ENCODE data around the gene SUGCT. TPM values are rescaled to one million over a fixed set of nuclear protein-coding genes. Genes with fewer than 3 reads are reported as not detected.

Gene SUGCT
- total RNA-seq, 1 donor: 9.9 TPM

DNA sequence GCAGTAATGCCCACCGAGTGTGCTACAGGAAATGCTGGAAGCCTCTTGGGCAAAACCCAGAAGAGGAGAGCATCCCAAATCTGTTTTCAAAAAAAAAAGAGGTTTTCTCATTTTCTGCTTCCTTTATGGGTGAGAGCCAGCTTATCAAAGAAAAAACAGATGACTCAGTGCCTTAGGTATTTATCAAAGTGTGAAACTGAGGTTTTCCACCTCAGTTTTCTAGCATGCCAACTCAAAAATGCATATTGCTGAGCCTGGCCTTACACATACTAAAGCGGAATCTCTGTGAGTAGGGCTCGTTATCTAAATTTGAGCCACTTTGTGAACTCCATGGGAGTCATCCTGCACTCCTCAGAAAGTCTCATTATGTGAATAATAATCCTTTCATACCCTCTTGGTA is 705.1 kb downstream of the SUGCT start:
- no peak for DNase-seq (ENCODE audit: low read depth)
- no peak overlapping the region for H3K4me3 ChIP-seq (ENCODE audit: low read depth, low read length)
- TF ChIP-seq, protein P1, sequence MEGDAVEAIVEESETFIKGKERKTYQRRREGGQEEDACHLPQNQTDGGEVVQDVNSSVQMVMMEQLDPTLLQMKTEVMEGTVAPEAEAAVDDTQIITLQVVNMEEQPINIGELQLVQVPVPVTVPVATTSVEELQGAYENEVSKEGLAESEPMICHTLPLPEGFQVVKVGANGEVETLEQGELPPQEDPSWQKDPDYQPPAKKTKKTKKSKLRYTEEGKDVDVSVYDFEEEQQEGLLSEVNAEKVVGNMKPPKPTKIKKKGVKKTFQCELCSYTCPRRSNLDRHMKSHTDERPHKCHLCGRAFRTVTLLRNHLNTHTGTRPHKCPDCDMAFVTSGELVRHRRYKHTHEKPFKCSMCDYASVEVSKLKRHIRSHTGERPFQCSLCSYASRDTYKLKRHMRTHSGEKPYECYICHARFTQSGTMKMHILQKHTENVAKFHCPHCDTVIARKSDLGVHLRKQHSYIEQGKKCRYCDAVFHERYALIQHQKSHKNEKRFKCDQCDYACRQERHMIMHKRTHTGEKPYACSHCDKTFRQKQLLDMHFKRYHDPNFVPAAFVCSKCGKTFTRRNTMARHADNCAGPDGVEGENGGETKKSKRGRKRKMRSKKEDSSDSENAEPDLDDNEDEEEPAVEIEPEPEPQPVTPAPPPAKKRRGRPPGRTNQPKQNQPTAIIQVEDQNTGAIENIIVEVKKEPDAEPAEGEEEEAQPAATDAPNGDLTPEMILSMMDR (IDR thresholded peaks at IDR 0.05; ENCODE audit: insufficient read depth, low read depth, low read length): no peak

DNA sequence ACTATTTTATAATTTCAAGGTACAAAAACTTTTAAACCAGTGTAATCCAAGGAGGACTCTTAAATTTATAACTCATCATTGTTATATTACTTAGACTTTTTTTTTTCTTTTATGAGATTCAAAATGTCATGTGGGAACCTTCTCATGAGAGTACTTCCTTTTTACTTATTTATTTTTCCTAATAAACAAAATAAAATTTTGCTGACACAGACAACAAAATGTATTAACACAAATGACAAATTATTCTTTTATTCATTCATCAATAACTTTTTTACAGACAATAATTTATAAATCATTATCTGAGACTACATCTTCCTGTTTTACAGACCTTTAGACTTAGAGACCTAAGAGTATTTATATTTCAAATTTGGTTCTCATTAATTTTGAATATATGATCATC is 706.2 kb downstream of the SUGCT start:
- TF ChIP-seq, protein P1 (IDR thresholded peaks at IDR 0.05; ENCODE audit: insufficient read depth, low read depth, low read length): no peak
- no peak for DNase-seq (ENCODE audit: low read depth)
- H3K4me3 ChIP-seq (ENCODE audit: low read depth, low read length): no peak overlapping the region

DNA sequence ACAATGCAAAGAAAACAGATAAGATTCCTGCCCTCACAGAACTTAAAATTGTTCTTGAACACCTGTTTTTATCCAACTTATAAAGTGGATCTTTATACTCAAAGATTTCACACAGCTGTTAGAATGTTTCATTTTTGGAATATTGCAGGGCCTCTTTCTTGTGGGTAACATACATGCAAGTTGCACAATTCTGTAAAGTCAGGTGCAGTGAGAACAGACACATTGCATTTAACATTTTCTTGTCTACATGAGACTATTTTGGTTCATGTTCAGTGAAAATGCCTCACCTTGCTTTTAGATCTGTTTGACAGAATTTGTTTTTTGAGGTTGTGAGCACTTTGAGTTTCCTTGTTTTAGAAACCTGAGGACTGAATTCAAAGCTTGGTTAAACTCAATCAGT is 707.8 kb downstream of the SUGCT start:
- TF ChIP-seq, protein P1 (IDR thresholded peaks at IDR 0.05; ENCODE audit: insufficient read depth, low read depth, low read length): no peak
- no peak overlapping the region for H3K4me3 ChIP-seq (ENCODE audit: low read depth, low read length)

DNA sequence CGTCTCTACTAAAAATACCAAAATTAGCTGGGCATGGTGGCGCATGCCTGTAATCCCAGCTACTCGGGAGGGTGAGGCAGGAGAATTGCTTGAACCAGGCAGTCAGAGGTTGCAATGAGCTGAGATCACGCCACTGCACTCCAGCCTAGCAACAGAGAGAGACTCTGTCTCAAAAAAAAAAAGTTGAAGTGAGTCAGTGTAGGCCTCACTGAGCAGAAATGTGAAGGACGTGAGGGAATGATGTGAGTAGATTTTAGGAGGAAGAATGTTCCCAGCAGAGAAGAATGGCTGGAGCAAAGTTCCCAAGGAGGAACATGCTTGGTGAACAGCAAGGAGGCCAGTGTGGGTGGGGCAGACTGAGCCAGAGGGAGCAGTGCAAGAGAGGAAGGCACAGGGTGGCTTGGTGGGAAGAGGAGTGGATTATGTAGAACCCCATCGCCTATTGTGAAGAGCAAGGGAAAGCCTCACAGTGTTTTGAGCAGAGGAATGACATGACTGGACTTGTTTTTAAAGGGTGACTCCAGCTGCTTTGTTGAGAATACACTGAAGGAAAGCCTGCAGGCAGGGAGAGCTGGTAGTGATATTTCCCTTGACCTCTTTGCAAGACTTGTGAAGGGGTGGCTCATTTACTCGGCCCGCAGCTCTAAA is 708.7 kb downstream of the SUGCT start:
- TF ChIP-seq, protein P1 (IDR thresholded peaks at IDR 0.05; ENCODE audit: insufficient read depth, low read depth, low read length): no peak
- no peak overlapping the region for H3K4me3 ChIP-seq (ENCODE audit: low read depth, low read length)
- no peak for DNase-seq (ENCODE audit: low read depth)

More for the DNA sequence above, 707.8 kb downstream of the SUGCT start:
- DNase-seq (ENCODE audit: low read depth): no peak

DNA sequence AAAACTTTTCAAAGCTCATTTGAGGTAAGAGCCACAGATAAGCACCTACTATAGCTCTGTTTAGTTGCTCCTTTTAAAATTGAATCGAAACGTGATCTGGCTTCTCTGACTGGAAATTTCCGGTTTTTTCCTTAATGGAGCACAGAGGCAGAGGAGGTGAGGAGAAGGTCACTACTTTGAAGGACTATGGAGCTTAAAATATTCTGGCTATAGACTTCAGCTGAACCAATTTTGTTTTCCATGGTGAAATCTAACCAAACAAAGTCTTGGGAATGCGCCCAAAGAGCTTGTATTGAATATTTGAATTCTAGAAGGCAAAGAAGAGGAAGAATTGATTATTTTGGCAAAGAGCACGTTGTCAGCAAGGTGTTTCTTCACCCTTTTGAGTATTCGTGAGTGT is 711.1 kb downstream of the SUGCT start:
- TF ChIP-seq, protein P1 (IDR thresholded peaks at IDR 0.05; ENCODE audit: insufficient read depth, low read depth, low read length): no peak
- DNase-seq (ENCODE audit: low read depth): no peak
- H3K4me3 ChIP-seq (ENCODE audit: low read depth, low read length): no peak overlapping the region

DNA sequence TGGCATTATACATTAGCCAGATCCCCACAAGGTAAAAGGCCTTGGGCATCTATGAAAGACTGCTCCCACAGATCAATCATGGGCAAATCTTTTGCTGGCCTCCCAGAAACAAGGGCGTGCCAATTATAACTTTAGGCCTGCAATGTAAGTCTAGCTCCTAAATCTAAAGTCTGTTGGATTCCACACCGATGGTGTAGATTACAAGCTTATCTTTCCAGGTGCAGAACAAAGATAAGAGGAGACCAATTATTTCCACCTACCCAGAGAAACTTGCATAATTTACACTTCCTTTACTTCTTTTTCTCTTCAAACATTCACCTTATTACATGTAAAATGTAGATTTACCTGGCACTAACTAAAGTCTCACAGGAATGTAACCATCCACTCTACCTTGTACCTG is 713.1 kb downstream of the SUGCT start:
- DNase-seq (ENCODE audit: low read depth): no peak
- TF ChIP-seq, protein P1 (IDR thresholded peaks at IDR 0.05; ENCODE audit: insufficient read depth, low read depth, low read length): no peak
- H3K4me3 ChIP-seq (ENCODE audit: low read depth, low read length): no peak overlapping the region
